Measurements from ENCODE around the gene SLX4IP.

Gene SLX4IP

GRCh38 chr20:10573273-10573950 lies 138.3 kb downstream of the SLX4IP start:
- no peaks in the 10 kb centered on the region for H3K27me3 ChIP-seq (replicated peaks)
- in situ Hi-C loops (cut with HindIII; ENCODE audit: low pct_ligation_motif_present, low sequenced_read_pairs): no loop called here
- H3K36me3 ChIP-seq (replicated peaks): no peaks in the 10 kb centered on the region
- H3K4me3 ChIP-seq (ENCODE audit: low read depth, low read length): no peak overlapping the region
- peak overlapping the region; percentile 1 for H3K27ac ChIP-seq
- no peak for TF ChIP-seq CTCF (IDR thresholded peaks at IDR 0.05; ENCODE audit: low read depth, low read length, missing control alignments)
- DNase-seq: no peak

- H3K27ac ChIP-seq: no peak overlapping the region
- H3K27me3 ChIP-seq (replicated peaks): no peaks in the 10 kb centered on the region
- H3K36me3 ChIP-seq (replicated peaks): no peaks in the 10 kb centered on the region
- in situ Hi-C loops (cut with HindIII; ENCODE audit: low pct_ligation_motif_present, low sequenced_read_pairs): no loop called here
- no peak for DNase-seq
- no peak overlapping the region for H3K4me3 ChIP-seq (ENCODE audit: low read depth, low read length)
- TF ChIP-seq CTCF (IDR thresholded peaks at IDR 0.05; ENCODE audit: low read depth, low read length, missing control alignments): no peak
Observed at GRCh38 chr20:10573951-10574339, 138.8 kb downstream of the SLX4IP start.

GRCh38 chr20:10576411-10577090 lies 141.4 kb downstream of the SLX4IP start:
- Histone ChIP-seq H3K27me3 (replicated peaks) (no peaks in the 10 kb centered on the region), H3K4me3 (ENCODE audit: low read depth, low read length) (no peak overlapping the region), H3K27ac (peak overlapping the region; percentile 5), H3K36me3 (replicated peaks) (no peaks in the 10 kb centered on the region)
- in situ Hi-C loops (cut with HindIII; ENCODE audit: low pct_ligation_motif_present, low sequenced_read_pairs): no loop called here
- no peak for TF ChIP-seq CTCF (IDR thresholded peaks at IDR 0.05; ENCODE audit: low read depth, low read length, missing control alignments)
- no peak for DNase-seq

- H3K27ac ChIP-seq: no peak overlapping the region
- no peak for DNase-seq
Observed at GRCh38 chr20:10577648-10578047, 142.5 kb downstream of the SLX4IP start.

GRCh38 chr20:10578607-10579006 lies 143.5 kb downstream of the SLX4IP start:
- no peak for DNase-seq
- H3K27ac ChIP-seq: peak overlapping the region; percentile 3
- no peak for TF ChIP-seq CTCF (IDR thresholded peaks at IDR 0.05; ENCODE audit: low read depth, low read length, missing control alignments)
- in situ Hi-C loops (cut with HindIII; ENCODE audit: low pct_ligation_motif_present, low sequenced_read_pairs): no loop called here
- H3K4me3 ChIP-seq (ENCODE audit: low read depth, low read length): no peak overlapping the region
- H3K27me3 ChIP-seq (replicated peaks): no peaks in the 10 kb centered on the region
- no peaks in the 10 kb centered on the region for H3K36me3 ChIP-seq (replicated peaks)

More at GRCh38 chr20:10577648-10578047, 142.5 kb downstream of the SLX4IP start:
- Histone ChIP-seq H3K36me3 (replicated peaks) (no peaks in the 10 kb centered on the region), H3K27me3 (replicated peaks) (no peaks in the 10 kb centered on the region), H3K4me3 (ENCODE audit: low read depth, low read length) (no peak overlapping the region)
- no peak for TF ChIP-seq CTCF (IDR thresholded peaks at IDR 0.05; ENCODE audit: low read depth, low read length, missing control alignments)
- in situ Hi-C loops (cut with HindIII; ENCODE audit: low pct_ligation_motif_present, low sequenced_read_pairs): no loop called here
